PFSK-1 (cell line): Measurements from ENCODE around the gene LRRC40.

Source experiments
- FOXP2 ChIP-seq: optimal IDR thresholded peaks from 2 replicates; pipeline ENCODE3; 2011; ENCODE audit warnings: borderline replicate concordance, control low read depth, inconsistent platforms; ENCODE audit not compliant: insufficient read depth; ENCODE audit errors: extremely low read length, extremely low read depth
- POLR2AphosphoS5 ChIP-seq: IDR thresholded peaks from 2 replicates; pipeline ENCODE4 v1.6.1; 2012; ENCODE audit warnings: low read depth, mild to moderate bottlenecking, control low read depth, low read length, moderate library complexity
- REST ChIP-seq, 2 experiments: IDR thresholded peaks; 2 replicates each; pipeline versions ENCODE4 v1.6.1 to v1.8.0; 2011 to 2012; ENCODE audit warnings: low read depth in 2 of 2, low read length in 2 of 2, control low read depth in 1 of 2, inconsistent platforms in 1 of 2, mild to moderate bottlenecking in 1 of 2, moderate library complexity in 1 of 2; ENCODE audit not compliant: insufficient read depth in 1 of 2
- SIN3A ChIP-seq: IDR thresholded peaks from 2 replicates; pipeline ENCODE4 v1.6.1; 2012; ENCODE audit warnings: mild to moderate bottlenecking, low read length, moderate library complexity, borderline replicate concordance; ENCODE audit not compliant: insufficient read depth
- TAF1 ChIP-seq: IDR thresholded peaks from 2 replicates; pipeline ENCODE4 v1.6.1; 2012; ENCODE audit warnings: low read length, control low read depth, borderline replicate concordance; ENCODE audit not compliant: insufficient read depth

Gene LRRC40

GRCh38 chr1:70109241-70109640 lies 96.1 kb downstream of the LRRC40 start:
- no peak for TF ChIP-seq SIN3A
- TF ChIP-seq FOXP2, result no peak
- no peak for TF ChIP-seq TAF1
- TF ChIP-seq POLR2AphosphoS5, result no peak
- TF ChIP-seq REST (IDR thresholded peaks at IDR 0.05; ENCODE audit: insufficient read depth in 1 of 2, low read depth in 2 of 2, low read length in 2 of 2), result no peak

DNA sequence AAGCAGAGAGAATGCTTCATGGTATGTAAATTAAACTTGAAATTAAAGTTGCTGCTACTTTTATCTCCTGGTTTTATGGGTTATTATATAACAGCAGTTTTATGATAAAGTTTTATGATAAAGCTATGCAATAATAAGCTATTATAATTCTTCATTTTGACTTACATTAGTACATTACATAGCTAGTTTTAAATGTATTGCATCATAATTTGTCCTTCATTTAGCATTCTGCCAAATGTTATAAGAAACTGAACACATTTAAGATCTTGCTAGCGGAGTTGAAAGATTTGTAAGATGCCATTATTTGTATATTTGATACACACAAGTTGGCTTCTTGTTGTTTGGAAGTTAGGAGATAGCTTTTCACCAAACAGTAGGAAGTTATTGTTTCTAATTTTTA lies 101.6 kb downstream of the LRRC40 start:
- TF ChIP-seq SIN3A (no peak), POLR2AphosphoS5 (no peak), REST (IDR thresholded peaks at IDR 0.05; ENCODE audit: insufficient read depth in 1 of 2, low read depth in 2 of 2, low read length in 2 of 2) (no peak), FOXP2 (no peak), TAF1 (no peak)

- TF ChIP-seq POLR2AphosphoS5 (no peak), REST (IDR thresholded peaks at IDR 0.05; ENCODE audit: insufficient read depth in 1 of 2, low read depth in 2 of 2, low read length in 2 of 2) (no peak), SIN3A (no peak), TAF1 (no peak), FOXP2 (no peak)
Measured at GRCh38 chr1:70101774-70102173, 103.6 kb downstream of the LRRC40 start.

DNA sequence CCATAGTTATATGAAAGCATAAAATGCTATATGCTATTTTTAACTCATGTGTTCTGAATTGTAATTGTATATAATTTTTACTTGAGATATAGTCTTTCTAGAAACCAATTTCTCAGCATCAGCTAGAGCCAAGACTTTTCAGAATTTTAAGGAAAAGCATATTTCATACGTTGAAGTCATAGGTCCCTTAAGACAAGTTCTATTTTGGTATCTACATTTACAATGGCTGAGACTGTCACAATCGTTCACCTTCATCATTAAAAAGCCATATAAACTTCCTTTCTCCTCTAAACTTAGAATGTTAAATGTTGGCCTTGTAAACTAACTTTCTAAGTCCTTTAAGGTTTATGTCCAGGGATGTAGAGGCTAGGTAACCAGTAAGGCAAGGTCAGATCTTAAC lies 104.1 kb downstream of the LRRC40 start:
- TF ChIP-seq TAF1 (no peak), SIN3A (no peak), FOXP2 (no peak)
